CD14-positive monocyte (primary cell): ENCODE results near the gene SIX3. TPM values are rescaled to one million over a fixed set of nuclear protein-coding genes. Genes with fewer than 3 reads are reported as not detected.
A peak's percentile ranks its signal among the peaks of the same experiment; 100 is the strongest.

ENCODE experiments used
- DNase-seq, 3 donors: peaks; one replicate each; pipeline ENCODE4 v3.0.0-alpha.2; 2011 to 2022
- H2AFZ ChIP-seq: 2 replicates; pipeline ENCODE4 v1.6.0; 2012; ENCODE audit warnings: mild to moderate bottlenecking, low read depth, low read length, inconsistent platforms; ENCODE audit not compliant: insufficient read depth, poor library complexity, severe bottlenecking
- H3K27ac ChIP-seq, 2 donors: 1 replicate in 1 of 2; 2 replicates in 1 of 2; pipeline ENCODE4 v1.5.1; 2012 to 2013; ENCODE audit warnings: low read length in 2 of 2, control low read depth in 1 of 2, inconsistent platforms in 1 of 2, low read depth in 1 of 2, mild to moderate bottlenecking in 1 of 2
- H3K27me3 ChIP-seq, 2 donors: one replicate each; pipeline versions ENCODE4 v1.6.0 to v1.6.1; 2011 to 2013; ENCODE audit warnings: low read length in 2 of 2; ENCODE audit not compliant: control insufficient read depth in 2 of 2, insufficient read depth in 2 of 2
- H3K36me3 ChIP-seq, 2 donors: replicated peaks in 1 of 2; 1 replicate in 1 of 2; 2 replicates in 1 of 2; pipeline versions ENCODE4 v1.5.1 to v1.6.1; 2012 to 2013; ENCODE audit warnings: low read length in 2 of 2, control low read depth in 1 of 2, inconsistent platforms in 1 of 2, mild to moderate bottlenecking in 1 of 2; ENCODE audit not compliant: insufficient read depth in 2 of 2, control insufficient read depth in 1 of 2
- H3K4me1 ChIP-seq, 2 donors: 1 replicate in 1 of 2; 2 replicates in 1 of 2; pipeline versions ENCODE4 v1.5.1 to v1.6.1; 2012 to 2013; ENCODE audit warnings: low read length in 2 of 2, control low read depth in 1 of 2, inconsistent platforms in 1 of 2, mild to moderate bottlenecking in 1 of 2, moderate library complexity in 1 of 2; ENCODE audit not compliant: insufficient read depth in 2 of 2, control insufficient read depth in 1 of 2
- H3K4me2 ChIP-seq: replicated peaks from 2 replicates; pipeline ENCODE3; 2012; ENCODE audit warnings: low read length, moderate library complexity, mild to moderate bottlenecking; ENCODE audit not compliant: poor library complexity, severe bottlenecking; ENCODE audit errors: extremely low read depth
- H3K4me3 ChIP-seq, 3 experiments: fragments of 200-600 bp in 1 of 3; sonication (generic) in 1 of 3; replicated peaks in 1 of 3; 1 replicate in 2 of 3; 2 replicates in 1 of 3; pipeline ENCODE4 v1.5.1; 2011 to 2013; ENCODE audit warnings: low read length in 3 of 3, mild to moderate bottlenecking in 3 of 3, control low read depth in 2 of 3, low read depth in 2 of 3, inconsistent platforms in 1 of 3, moderate library complexity in 1 of 3
- H3K79me2 ChIP-seq: 2 replicates; pipeline ENCODE4 v1.6.0; 2012; ENCODE audit warnings: mild to moderate bottlenecking, control low read depth, inconsistent platforms, low read length, moderate library complexity; ENCODE audit not compliant: insufficient read depth
- H3K9ac ChIP-seq: 2 replicates; pipeline ENCODE4 v1.6.0; 2017; ENCODE audit warnings: low read length, mild to moderate bottlenecking; ENCODE audit not compliant: insufficient read depth, poor library complexity, severe bottlenecking
- H3K9me3 ChIP-seq, 2 donors: replicated peaks in 1 of 2; 1 replicate in 1 of 2; 2 replicates in 1 of 2; pipeline versions ENCODE4 v1.5.1 to v1.6.1; 2012 to 2013; ENCODE audit warnings: low read length in 2 of 2, control low read depth in 1 of 2; ENCODE audit not compliant: control insufficient read depth in 1 of 2, insufficient read depth in 1 of 2
- H4K20me1 ChIP-seq: 2 replicates; pipeline ENCODE4 v1.6.0; 2012; ENCODE audit warnings: mild to moderate bottlenecking, low read length, control low read depth, moderate library complexity; ENCODE audit not compliant: insufficient read depth
- H3K27ac Mint-ChIP-seq, 7 donors: one replicate each; pipeline ENCODE4 v1.8.0; 2020; ENCODE audit warnings: mild to moderate bottlenecking in 7 of 7, mixed read lengths in 7 of 7, moderate library complexity in 6 of 7, inconsistent platforms in 2 of 7
- H3K27me3 Mint-ChIP-seq, 3 donors: one replicate each; pipeline ENCODE4 v1.8.0; 2021 to 2022; ENCODE audit warnings: low read depth in 3 of 3, mild to moderate bottlenecking in 3 of 3, mixed read lengths in 3 of 3, moderate library complexity in 3 of 3, inconsistent platforms in 1 of 3
- H3K36me3 Mint-ChIP-seq, 2 donors: one replicate each; pipeline ENCODE4 v1.8.0; 2020; ENCODE audit warnings: mixed read lengths in 2 of 2, inconsistent platforms in 1 of 2, mild to moderate bottlenecking in 1 of 2
- H3K4me1 Mint-ChIP-seq: one replicate; pipeline ENCODE4 v1.8.0; 2020; ENCODE audit warnings: mild to moderate bottlenecking, mixed read lengths
- H3K4me3 Mint-ChIP-seq, 2 donors: one replicate each; pipeline ENCODE4 v1.8.0; 2020; ENCODE audit warnings: mild to moderate bottlenecking in 2 of 2, mixed read lengths in 2 of 2, moderate library complexity in 1 of 2
- H3K9me3 Mint-ChIP-seq, 7 donors: one replicate each; pipeline ENCODE4 v1.8.0; 2020 to 2022; ENCODE audit warnings: mixed read lengths in 7 of 7, mild to moderate bottlenecking in 6 of 7, moderate library complexity in 6 of 7, inconsistent platforms in 2 of 7
- WGBS: methylation state at CpG from one replicate; pipeline ENCODE4 v1.1.5; 2013; ENCODE audit warnings: missing lambda C conversion rate; ENCODE audit not compliant: insufficient coverage; 5-methylcytosine and 5-hydroxymethylcytosine counted together
- intact Hi-C, 2 donors: fragments of 100-400 bp; cut with micrococcal nuclease; formaldehyde crosslinking; loops; one replicate each; pipeline versions ENCODE4 v1.15.0 to v1.15.1; 2023
- polyA plus RNA-seq, 3 donors: library from polyadenylated mRNA; depleted of rRNA in 1 of 3; unstranded in 2 of 3; stranded (reverse) in 1 of 3; fragments of 300-500 nt in 2 of 3; fragments of >200 nt in 1 of 3; fragmentation: Illumina TruSeq in 2 of 3; gene quantifications; 1 replicate in 2 of 3; 2 replicates in 1 of 3; pipeline ENCODE4 v1.2.3, GENCODE V29; 2012 to 2021
- TF ChIP-seq, protein P1 (sequence below): fragments of 200-600 bp; IDR thresholded peaks from one replicate; pipeline ENCODE4 v1.8.0; 2022; ENCODE audit warnings: antibody characterized with exemption, mild to moderate bottlenecking

The SIX3 gene
- polyA plus RNA-seq, 3 donors = not detected

DNA sequence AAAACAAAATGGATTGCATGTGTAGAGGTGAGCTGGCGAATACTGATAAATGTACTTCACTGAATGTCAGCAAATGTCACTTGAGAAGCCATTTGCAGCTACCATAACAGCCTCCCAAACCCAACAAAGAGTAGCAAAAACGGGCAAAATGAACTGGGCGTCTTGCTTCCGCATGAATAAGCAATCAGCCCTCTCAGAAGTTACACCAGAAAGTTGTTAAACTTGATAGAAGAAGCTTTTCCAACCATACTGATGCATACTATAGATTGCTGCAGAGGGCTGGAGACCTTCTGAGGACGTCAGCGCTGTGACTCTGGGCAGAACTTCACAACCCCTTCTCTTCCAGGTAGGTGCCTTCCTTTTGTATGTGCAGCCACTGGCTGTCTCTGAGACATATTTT lies 18.7 kb upstream of the SIX3 start:
- peaks cover 60 to 84% (median 71%) of the 10 kb centered on the region in 3 donors for H3K27me3 Mint-ChIP-seq
- H4K20me1 ChIP-seq = no peaks in the 10 kb centered on the region

DNA sequence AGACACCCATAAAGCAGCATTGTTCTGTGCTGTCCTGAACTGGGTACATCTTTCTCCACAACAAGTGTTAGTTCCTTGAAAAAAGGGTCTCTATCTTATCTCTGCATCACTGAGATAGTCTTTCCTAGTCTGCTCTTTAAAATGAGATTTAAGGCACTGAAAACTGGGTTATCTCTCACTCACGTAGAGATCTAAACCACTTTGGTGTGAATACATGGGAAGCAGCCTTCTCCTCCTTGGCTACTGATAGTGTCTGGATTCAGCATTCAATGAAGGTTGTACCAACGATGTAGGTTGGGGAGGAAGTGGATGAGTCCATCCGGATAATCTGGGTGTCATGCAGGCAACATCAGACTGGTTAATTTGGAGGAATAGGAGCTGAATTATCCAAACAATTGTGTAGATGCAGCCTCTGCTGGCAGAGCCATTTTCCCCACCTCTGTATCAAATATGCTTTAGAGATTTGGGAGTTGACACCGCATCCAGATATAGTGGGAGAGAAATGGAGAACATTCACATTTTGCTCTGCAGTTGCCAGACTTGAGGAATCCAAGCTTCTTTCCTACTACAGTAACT lies 15.9 kb upstream of the SIX3 start:
- intact Hi-C loops = no loop called here
- no peaks in the 10 kb centered on the region for H3K79me2 ChIP-seq
- H3K4me1 Mint-ChIP-seq = peaks cover 9% of the 10 kb centered on the region
- no peaks in the 10 kb centered on the region for H4K20me1 ChIP-seq
- TF ChIP-seq, protein P1, sequence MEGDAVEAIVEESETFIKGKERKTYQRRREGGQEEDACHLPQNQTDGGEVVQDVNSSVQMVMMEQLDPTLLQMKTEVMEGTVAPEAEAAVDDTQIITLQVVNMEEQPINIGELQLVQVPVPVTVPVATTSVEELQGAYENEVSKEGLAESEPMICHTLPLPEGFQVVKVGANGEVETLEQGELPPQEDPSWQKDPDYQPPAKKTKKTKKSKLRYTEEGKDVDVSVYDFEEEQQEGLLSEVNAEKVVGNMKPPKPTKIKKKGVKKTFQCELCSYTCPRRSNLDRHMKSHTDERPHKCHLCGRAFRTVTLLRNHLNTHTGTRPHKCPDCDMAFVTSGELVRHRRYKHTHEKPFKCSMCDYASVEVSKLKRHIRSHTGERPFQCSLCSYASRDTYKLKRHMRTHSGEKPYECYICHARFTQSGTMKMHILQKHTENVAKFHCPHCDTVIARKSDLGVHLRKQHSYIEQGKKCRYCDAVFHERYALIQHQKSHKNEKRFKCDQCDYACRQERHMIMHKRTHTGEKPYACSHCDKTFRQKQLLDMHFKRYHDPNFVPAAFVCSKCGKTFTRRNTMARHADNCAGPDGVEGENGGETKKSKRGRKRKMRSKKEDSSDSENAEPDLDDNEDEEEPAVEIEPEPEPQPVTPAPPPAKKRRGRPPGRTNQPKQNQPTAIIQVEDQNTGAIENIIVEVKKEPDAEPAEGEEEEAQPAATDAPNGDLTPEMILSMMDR = no peak
- H3K36me3 Mint-ChIP-seq = no peaks in the 10 kb centered on the region
- no peak overlapping the region for H3K9ac ChIP-seq
- WGBS = 7% methylated on average over 2 of the region's 4 CpGs
- H3K9me3 Mint-ChIP-seq = peaks cover 0 to 17% (median 3%) of the 10 kb centered on the region in 7 donors
- H3K27ac ChIP-seq = no peak overlapping the region
- no peaks in the 10 kb centered on the region for H3K4me1 ChIP-seq
- peaks cover 0 to 30% of the 10 kb centered on the region in 2 donors for H3K9me3 ChIP-seq
- no peak overlapping the region for H2AFZ ChIP-seq
- DNase-seq = no peak
- peaks cover 72 to 84% (median 82%) of the 10 kb centered on the region in 3 donors for H3K27me3 Mint-ChIP-seq
- no peak overlapping the region for H3K27ac Mint-ChIP-seq
- no peak overlapping the region for H3K4me2 ChIP-seq
- peak overlapping the region in 1 of 2 donors; percentile 41 for H3K4me3 Mint-ChIP-seq
- H3K4me3 ChIP-seq = no peak overlapping the region
- H3K27me3 ChIP-seq = peaks cover 77 to 94% of the 10 kb centered on the region in 2 donors
- no peaks in the 10 kb centered on the region for H3K36me3 ChIP-seq

More for the DNA sequence above, 18.7 kb upstream of the SIX3 start:
- H3K4me1 Mint-ChIP-seq = no peaks in the 10 kb centered on the region
- Histone ChIP-seq H2AFZ (no peak overlapping the region), H3K4me1 (no peaks in the 10 kb centered on the region), H3K79me2 (no peaks in the 10 kb centered on the region), H3K4me2 (no peak overlapping the region), H3K36me3 (no peaks in the 10 kb centered on the region), H3K27ac (no peak overlapping the region), H3K4me3 (no peak overlapping the region), H3K27me3 (peaks cover 58 to 83% of the 10 kb centered on the region in 2 donors), H3K9me3 (peaks cover 0 to 22% of the 10 kb centered on the region in 2 donors), H3K9ac (no peak overlapping the region)
- WGBS = no CpG with 5 or more reads among the region's 6 CpGs
- no peak for DNase-seq
- TF ChIP-seq, protein P1 = no peak
- H3K36me3 Mint-ChIP-seq = no peaks in the 10 kb centered on the region
- H3K9me3 Mint-ChIP-seq = peaks cover 0 to 4% (median 1%) of the 10 kb centered on the region in 7 donors
- no peak overlapping the region for H3K27ac Mint-ChIP-seq
- intact Hi-C loops = no loop called here
- H3K4me3 Mint-ChIP-seq = no peak overlapping the region
